NOMO-1 treated with DMSO at 0.1 percent for 48 hours (cell line): Measurements from ENCODE around the gene TRIM9.

Experiments used
- DNase-seq: peaks from one replicate; lab custom pipeline; 2025; ENCODE audit not compliant: unreplicated experiment; lab: John Stamatoyannopoulos, UW

The TRIM9 gene

DNA sequence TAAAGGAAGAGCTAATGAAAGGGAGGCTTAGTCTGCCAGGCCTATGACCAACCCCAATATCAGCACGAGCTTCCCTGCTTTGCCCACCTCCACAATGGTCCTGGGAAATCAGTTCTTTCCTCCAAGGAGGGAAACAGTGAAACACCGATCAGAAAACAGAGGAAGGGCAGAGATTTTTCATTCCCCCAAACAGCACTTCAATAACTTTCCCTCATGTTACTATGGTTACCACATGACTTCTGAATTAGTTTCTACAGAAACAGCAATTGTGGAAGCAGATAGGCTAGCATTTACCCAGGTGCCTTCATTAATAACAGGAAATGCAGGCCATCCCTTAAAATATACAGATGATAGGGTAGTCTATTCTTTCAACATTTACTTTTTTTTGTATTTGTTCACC is 35.9 kb downstream of the TRIM9 start:
- DNase-seq = no peak

DNA sequence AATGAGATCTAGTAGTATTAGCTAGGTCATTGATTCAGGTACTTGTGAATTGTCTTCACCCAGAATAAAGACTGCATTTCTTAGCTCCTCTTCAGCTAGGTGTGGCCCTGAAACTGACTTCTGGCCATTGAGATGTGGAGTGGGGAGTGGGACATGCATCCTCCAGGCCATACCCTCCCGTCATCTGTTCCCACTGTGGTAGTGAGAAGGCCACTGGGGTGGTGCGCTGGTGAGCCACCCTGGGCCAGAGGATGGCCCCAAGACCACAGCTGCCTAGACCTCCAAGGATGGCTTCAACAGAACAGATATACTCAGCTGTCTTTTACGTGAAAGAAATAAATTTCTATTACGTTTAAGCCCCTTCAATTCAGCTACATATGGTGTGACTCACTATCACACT is 36.5 kb downstream of the TRIM9 start:
- no peak for DNase-seq

DNA sequence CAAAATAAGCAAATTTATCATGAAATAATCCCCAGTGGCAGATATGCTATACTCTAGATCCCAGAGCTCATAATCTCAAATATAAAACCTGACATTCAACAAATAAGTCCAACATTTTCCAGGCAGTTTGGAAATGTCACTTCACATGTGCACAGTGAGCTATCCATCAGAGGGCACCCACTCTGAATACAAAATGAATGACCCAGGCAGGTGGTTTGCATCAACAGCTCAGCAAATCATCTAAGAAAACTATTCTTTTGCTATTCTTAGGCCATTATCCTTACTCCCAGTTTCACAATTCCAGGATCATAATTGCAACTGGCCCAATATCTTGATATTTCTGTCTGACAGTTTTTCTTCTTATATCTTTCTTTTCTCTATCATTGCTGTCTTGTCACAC is 38.5 kb downstream of the TRIM9 start:
- DNase-seq = no peak

DNA sequence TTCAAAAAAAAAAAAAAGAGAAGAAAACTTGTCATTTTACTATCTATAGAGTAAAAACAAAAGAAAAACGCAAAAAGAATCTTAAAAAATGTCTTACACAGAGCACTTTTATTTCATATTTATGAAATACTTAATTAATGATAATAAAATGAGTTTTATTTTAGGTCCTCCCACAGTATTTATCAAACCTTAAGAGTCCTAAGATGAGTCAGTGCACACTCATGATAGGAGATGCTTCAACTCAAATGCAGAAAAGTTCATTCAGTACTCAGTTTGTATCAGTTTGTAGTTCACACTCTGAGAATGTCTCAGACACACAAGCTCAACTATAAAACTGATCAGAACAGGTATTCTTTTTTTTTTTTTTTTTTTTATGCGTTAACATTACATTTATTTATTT is 41.7 kb downstream of the TRIM9 start:
- no peak for DNase-seq

DNA sequence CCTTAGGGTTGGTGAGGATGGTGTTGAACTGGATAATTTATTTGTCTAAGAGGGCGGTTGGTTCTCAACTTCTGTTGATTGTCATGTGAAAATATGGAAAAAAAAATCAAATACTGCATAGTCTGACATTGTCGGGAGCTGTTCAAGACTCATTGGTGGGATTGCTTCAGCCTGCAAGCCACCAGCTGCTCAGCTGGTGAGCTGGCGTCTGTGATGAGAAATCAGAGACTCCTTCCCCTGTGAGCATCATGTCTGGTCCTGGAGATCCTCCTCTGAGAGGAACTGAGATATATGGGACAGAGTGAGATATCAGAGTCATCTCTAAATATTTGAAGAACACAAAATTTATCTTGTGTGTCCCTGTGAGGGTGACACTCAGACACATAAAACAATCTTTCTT is 49.9 kb downstream of the TRIM9 start:
- DNase-seq = no peak

DNA sequence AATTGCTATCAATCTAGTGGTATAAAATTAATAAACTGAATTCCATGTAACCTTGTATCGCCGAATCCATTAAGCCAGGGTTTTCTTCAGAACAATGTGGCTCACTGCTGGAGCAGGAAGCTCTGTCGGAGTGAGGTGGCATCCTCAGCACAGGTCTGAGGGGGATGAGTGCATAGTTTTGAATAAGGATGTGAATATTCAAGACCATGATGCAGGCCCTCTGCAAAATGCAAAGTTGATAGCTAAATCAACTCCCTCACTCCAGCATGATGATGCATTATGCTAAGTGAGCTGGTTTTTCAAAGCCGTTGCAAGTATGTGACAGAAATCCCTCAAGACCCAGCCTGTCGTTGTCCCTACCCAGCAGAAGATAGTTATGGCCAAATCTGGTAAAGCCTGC is 53.0 kb downstream of the TRIM9 start:
- no peak for DNase-seq

DNA sequence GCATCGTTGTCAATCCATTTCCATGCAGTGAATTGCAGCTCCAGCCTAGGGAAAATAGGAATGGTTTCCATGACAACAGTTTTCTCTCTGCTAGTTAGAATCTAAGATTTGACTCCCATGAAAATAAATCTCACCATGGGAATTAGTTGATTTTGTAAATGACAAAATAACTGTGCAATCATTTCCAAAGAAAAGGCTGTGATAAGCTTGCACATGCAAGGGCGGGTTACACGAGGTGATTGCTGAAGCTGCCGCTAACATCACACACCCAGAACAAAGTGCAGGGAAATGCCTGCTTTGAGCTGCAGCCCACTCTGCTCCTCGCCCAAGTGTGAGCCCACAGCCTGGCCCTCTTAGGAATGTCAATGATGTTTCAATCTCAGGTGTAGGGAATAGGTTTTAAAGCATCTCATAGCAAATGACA is 53.8 kb downstream of the TRIM9 start:
- DNase-seq = no peak

DNA sequence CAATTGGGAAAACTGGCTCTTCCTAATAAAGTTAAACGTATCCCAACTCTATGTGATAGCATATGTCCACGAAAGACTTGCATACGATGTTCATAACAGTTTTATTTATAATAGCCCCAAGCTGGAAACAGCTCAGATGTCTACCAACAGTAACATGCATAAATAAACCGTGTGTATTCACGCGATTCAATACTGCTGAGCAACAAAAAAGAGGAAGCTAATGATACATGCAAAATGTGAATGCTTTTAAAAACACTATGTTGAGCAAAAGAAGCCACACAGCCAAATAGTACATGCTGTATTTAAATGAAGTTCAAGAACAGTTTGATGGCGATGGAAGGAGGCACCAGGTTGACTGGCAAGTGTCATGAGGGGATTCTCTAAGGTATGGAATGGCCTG is 55.7 kb downstream of the TRIM9 start:
- DNase-seq = peak; percentile 75

DNA sequence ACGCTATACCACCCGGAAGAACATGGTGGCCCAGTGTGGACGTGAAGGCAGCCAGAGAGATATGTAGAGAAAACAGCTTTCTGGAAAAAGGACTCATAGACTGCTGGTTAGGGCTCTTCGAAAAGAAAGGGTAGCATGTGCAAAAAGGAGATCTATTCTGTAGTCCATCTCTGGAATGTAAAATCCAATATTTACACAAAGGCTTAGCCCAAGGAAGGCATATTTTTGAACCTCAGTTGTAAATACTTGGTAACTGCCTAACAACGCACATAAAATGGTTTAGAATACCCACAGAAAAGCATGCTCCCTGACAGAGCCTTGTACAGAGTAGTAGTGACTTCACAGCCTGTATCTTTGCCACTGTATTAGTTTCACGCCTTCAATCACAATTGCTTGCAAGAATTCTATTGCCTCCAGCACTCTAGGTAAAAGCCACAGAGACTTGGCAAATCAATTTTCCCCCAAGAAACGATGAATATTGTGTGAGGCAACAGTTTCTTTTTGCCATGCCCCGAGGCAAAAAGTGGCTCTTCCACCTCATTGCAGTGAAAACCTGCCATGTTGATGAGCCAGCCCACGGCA is 59.2 kb downstream of the TRIM9 start:
- no peak for DNase-seq

DNA sequence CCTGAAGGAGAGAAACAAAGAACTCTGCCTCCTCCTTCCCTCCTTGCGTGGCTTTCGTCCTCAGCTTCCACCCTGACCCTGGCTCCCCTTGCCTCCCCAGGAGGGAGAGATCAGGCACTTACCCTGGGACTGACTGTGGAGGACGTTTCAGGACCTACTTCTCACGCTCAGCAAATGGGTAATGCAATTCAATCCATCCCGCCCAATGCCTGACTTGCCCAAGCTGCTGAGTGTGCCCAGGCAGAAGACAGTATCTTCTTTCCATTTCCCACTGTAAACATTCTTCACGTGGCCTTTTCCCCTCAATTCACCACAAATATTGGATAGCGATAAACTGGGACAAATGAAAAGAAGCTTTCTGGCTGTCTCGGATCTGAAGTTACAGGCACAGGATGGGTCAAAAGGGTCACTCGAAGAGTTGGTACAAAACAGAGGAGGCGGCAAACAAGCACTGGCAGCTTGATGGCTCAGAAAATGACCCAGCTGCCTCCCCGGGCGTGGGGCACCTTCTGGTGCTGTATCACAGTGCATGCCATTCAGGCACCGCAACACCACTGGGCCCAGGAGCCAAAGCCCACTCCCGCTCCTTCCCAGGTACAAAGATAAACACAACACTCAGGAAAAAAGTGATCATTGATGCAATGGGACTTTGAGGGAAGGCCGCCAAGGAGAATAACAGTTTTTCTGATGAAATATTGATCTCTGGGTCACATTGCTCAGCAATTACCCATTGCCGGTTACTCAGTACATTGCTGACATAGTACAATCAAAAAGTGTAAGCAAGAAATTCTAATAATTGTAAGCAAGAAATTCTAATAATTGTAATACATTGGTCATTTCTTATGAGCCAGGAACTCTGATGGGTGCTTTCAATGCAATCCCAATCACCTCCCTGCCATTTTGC is 65.8 kb downstream of the TRIM9 start:
- DNase-seq = no peak

DNA sequence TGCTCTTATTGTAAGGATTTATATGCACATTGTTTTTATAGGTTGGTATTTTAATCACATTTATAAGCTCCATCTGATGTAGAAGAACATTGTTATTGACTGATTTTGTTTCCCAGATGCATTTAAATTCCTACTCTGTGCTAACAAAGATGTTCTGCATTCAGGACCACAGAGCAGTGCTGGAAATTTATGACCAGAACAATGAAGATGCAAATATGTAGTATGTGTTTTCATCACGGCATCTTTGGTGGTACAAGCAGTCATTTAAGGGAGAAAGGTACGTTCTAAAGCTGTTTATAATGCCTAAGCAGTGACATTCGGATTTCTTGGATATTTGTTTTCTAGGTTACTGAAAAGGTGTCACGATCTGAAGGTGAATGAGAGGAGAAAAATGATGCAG is 66.5 kb downstream of the TRIM9 start:
- no peak for DNase-seq

DNA sequence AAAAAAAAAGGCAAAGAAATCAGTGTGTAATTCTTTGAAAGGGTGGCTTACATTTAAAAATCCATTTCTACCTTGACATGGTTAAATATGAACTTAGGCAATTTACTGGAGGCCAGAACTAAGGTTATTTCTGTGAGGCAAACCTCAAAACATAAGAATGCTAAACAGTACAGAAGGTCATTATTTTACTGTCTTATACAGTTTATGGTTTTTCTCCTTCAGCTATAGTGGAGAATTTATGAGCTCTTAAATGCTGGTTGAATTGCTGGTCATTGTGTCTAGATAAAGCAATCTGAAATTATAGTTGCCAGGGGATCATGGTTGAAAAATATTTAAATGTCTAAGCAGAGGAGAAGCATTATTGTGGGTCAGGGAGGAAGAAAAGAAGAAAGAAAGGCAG is 70.5 kb downstream of the TRIM9 start:
- DNase-seq = no peak

DNA sequence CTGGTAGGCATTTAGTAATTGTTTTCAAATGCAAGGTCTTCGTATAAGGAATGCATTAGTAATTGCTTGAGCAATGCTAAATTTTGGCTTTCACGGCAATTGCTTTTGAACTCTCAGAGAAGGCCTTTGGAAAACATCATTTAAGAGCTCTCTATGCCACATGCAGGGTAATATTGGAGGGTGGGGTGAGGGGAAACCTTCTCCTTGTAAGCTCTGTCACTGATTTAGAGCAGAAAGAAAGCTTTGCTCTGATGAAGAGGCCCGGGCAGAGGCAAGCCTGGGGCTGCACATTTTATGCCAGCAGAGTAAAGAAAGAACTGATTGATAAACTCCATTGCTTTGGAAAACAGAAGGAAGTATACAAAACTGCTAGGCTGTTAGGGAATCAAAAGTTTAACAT is 70.9 kb downstream of the TRIM9 start:
- DNase-seq = no peak

DNA sequence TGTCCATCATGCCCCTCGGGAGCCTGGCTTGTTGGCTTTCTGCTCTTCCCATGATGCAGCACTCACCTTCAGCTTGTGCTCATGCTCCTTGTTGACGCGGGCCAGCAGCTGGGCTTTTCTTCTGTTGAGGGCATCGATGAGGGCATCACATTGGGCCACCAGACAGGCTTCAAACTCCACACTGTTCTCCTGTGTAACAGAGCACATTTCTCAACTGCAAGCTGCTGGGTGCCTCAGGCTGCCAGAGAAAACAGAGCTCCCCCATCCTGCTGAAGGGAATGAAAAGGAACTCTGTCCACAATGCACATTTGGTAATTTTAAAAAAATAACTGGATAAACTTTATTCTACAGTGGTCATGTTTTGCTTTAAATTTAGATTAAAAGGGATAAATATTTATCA is 72.1 kb downstream of the TRIM9 start:
- DNase-seq = no peak

DNA sequence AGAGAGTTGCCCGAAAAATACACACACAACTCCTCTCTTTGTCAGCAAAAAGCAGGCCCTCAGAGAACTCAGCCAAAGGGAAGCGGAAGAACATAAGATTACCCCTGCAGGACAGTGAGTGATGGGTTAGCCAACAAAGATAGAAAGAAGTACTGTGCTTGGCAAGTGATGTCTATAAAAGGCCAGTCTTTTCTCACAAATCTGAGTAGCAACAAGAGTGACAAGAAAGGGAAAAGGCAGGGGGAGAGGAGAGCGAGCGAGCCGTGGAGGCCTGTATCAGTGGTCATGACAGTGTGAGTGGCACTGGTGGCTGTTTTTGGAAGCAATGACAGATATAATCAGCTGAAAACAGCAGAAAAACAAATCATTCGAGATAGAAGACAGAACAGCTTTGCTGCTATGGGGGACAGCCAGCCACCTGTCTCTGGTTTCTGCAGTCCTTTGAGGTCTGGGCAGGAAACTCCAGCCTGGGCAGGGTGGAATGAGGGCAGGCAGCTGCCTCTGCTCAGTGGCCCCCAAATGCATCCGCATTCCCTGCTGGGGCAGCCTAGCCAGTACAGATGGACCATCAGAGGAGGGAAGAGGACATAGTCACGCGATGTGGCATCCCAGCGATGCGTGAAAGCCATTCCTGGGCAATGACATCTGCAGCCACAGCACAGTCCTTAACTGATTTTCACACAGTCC is 74.7 kb downstream of the TRIM9 start:
- no peak for DNase-seq

DNA sequence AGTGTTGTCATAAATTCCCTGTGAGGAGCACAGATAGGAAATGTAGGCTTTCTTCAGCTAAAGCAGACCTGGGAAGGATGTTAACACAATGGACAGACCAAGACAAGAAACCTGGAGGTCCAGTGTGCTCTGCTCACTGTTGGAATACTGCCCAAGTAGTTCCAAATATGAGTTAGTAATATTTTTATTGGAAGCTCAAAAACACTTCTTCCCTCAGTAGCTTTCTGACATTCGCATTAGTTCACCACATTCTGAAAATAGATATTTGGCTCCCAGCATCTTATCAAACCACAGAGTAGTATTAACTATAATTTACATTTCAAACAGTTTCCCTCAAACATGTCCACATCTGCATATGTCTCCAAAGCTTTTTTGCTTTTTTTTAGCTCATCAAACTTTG is 75.8 kb downstream of the TRIM9 start:
- DNase-seq = no peak

DNA sequence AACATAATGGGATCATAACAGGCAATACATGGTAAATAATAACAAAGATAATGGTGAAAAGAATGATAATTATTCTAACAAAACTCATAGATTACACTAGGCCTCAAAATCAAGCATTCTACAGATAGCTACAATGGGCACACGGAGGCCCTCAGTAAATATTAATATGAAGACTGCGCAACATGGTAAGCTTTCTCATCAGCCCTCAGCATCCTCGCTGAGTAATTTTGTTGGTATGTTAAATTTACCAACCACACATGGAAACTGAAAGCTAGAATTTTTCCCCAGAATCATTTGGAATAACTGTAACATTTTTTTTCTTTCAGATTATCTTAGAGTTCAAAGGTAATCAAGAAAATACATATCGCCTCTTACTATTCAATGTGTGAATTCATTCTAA is 76.4 kb downstream of the TRIM9 start:
- no peak for DNase-seq

DNA sequence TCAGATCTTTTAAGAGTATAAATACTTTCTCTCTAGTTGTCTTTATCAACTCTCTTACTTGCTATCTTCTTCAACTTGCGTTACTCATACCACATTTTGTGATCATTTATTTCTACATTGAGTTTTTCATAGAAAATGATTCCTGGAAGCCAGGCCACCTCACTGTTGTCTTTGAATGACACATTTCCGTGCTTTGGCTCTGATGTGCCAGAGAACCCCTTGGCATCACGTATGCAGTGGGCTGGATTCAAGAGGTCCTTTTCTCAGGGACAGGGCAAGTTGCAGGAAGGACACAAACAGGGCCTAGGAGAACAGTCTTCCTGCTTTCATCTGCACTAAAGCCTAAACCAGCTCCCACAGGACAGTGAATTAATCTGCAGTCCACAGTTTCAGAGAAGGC is 80.3 kb downstream of the TRIM9 start:
- DNase-seq = no peak

DNA sequence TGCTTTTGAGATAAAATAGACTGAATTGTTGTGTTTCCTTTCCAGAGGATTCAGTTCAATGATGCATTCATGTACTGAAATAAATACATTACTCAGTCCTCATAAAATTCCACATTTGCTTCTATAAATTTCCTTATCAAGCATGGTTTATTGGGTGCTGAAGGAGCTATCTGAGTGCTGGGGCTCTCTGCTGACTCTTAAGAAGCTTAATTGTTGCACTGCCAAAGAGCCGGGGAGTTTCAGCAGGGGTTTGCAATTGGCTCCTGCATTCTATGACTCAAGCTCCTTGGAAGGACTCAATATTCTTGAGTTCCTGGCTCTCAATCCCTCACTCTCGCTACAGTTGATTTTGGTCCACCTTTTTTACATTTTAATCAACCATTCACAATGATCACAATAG is 80.8 kb downstream of the TRIM9 start:
- no peak for DNase-seq

DNA sequence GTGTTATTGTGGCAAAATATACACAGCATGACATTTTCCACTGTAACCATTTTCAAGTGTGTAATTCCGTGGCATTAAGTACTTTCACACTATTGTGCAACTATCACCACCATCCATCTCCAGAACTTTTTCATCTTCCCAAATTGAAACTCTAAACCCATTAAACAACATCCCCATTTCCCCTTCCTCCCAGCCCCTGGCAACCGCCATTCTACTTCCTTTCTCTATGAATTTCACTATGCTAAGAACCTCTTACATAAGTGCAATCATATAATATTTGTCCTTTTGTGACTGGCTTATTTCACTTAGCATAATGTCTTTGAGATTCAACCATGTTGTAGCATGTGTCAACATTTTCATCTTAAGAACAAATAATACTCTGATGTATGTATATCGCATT is 82.8 kb downstream of the TRIM9 start:
- peak; percentile 70 for DNase-seq

DNA sequence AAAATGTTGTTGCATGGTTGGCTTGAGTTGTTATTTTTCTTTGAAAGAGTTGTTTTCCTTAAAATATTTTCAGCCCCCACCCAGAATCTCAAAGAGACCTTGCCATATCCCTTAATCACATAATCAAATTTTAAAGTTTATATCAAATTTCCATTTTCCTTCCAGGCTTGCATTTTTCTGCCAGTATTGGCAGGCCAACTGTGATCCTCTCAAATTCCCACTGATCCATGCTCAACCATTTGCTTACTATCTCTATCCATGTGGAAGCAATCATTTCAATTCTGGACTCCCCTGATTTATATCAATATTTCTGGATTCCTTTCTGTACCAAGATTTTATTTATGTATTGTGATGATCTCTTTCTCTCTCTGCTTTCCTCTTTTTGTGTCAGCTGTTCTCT is 86.5 kb downstream of the TRIM9 start:
- DNase-seq = no peak

DNA sequence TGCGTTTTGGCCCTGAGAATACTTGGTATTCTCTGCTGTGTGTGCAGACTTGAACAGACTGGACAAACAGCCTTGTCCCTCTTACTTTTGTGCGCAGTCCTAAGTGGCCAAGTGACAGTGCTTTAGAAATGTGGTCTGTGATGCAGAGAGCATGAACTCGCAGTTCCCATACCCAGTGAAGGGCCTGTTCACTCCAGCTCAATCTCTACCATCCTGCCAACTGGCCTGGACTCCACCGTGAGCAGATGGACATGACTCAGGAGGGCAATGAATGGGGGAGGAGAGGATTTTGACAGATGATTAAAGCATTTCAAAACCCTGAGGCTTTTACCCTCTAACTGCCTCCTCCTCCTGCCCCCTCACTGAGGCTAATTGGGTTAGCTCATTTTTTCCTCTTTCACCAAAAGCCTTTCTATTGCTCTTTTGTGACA is 88.1 kb downstream of the TRIM9 start:
- DNase-seq = peak; percentile 85
